Left ventricle myocardium inferior (tissue), 1 donor: ENCODE data around the gene CYP2R1. TPM values are rescaled to one million over a fixed set of nuclear protein-coding genes. Genes with fewer than 3 reads are reported as not detected.

Experiments used
- DNase-seq: peaks from one replicate; pipeline ENCODE4 v3.0.0-alpha.2; 2020
- H3K27ac ChIP-seq: fragments of 200-600 bp; replicated peaks from 2 replicates; pipeline ENCODE4 v1.8.0; 2021
- H3K27me3 ChIP-seq: fragments of 200-600 bp; 2 replicates; pipeline ENCODE4 v1.8.0; 2021; ENCODE audit warnings: low read depth
- H3K36me3 ChIP-seq: fragments of 200-600 bp; 2 replicates; pipeline ENCODE4 v1.8.0; 2021
- H3K4me1 ChIP-seq: fragments of 200-600 bp; 2 replicates; pipeline ENCODE4 v1.8.0; 2021
- H3K4me3 ChIP-seq: fragments of 200-600 bp; 2 replicates; pipeline ENCODE4 v1.8.0; 2021; ENCODE audit warnings: mild to moderate bottlenecking, moderate library complexity
- H3K9me3 ChIP-seq: fragments of 200-600 bp; replicated peaks from 2 replicates; pipeline ENCODE4 v1.8.0; 2021
- intact Hi-C: fragments of 100-400 bp; cut with micrococcal nuclease; formaldehyde crosslinking; loops from one replicate; pipeline ENCODE4 v1.11.0; 2022
- total RNA-seq: library from RNA; stranded (reverse); fragmentation: NEBNext Ultra II Directional; extraction: Animal tissue kit (Norgen Biotek cat#: 25700); gene quantifications from one replicate; pipeline ENCODE4 v1.2.1, GENCODE V29; 2021
- TF ChIP-seq, protein P1 (sequence below): fragments of 200-600 bp; IDR thresholded peaks from 2 replicates; pipeline ENCODE4 v1.8.0; 2021; ENCODE audit warnings: antibody characterized with exemption, mild to moderate bottlenecking, borderline replicate concordance
- donor health status: DM: no; HTN: yes; CAD: no; lungs with severe emphysema.

Gene CYP2R1
- total RNA-seq, 1 donor from 2014 or later: 7.7 TPM

DNA sequence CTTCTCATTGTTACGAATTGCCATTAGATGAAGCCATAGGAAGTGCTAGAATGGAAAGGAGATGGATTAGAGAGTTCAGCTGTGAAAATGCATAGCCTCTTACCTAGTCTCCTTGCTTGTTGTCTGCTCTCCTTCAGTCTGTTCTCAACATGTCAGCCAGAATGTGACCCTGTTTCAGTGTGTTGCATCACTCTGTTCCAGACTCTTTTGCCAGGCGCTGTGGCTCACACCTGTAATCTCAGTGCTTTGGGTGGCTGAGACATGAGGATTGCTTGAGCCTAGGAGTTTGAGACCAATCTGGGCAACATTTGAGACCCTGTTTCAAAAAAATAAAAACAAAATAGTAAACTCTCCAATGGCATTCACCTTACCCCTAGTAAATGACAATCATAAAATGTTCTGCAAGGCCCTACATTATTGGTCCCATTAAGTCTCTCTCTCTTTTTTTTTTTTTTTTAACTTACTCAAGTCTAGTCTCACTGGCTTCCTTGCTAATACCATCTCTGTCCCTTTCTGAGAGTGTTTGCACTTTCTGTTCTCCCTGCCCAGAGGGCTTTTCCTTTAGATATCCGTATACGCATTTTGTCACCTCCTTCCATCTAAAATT lies 39.4 kb downstream of the CYP2R1 start:
- no peak overlapping the region for H3K4me3 ChIP-seq
- H3K27me3 ChIP-seq: no peaks in the 10 kb centered on the region
- DNase-seq: no peak
- intact Hi-C loops: no loop called here
- no peak overlapping the region for H3K27ac ChIP-seq
- TF ChIP-seq, protein P1, sequence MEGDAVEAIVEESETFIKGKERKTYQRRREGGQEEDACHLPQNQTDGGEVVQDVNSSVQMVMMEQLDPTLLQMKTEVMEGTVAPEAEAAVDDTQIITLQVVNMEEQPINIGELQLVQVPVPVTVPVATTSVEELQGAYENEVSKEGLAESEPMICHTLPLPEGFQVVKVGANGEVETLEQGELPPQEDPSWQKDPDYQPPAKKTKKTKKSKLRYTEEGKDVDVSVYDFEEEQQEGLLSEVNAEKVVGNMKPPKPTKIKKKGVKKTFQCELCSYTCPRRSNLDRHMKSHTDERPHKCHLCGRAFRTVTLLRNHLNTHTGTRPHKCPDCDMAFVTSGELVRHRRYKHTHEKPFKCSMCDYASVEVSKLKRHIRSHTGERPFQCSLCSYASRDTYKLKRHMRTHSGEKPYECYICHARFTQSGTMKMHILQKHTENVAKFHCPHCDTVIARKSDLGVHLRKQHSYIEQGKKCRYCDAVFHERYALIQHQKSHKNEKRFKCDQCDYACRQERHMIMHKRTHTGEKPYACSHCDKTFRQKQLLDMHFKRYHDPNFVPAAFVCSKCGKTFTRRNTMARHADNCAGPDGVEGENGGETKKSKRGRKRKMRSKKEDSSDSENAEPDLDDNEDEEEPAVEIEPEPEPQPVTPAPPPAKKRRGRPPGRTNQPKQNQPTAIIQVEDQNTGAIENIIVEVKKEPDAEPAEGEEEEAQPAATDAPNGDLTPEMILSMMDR: no peak
- no peaks in the 10 kb centered on the region for H3K9me3 ChIP-seq
- no peaks in the 10 kb centered on the region for H3K4me1 ChIP-seq
- H3K36me3 ChIP-seq: no peaks in the 10 kb centered on the region

DNA sequence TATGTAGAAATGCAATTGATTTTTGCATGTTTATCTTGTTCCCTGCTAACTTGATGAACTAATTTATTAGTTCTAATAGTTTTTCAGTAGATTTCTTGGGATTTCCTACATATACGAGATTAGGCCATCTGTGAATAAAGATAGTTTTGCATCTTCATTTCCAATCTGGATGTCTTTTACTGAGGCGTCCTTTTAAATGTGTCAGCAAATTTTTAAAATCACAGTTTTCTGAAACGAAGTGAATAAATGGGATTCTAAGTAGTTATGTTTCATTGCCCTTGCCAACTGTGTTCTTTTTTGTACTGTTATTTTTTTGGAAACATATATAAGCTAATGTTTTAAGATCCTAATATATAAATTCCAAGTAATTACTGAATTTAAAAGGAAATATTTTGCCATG lies 50.0 kb downstream of the CYP2R1 start:
- Histone ChIP-seq H3K36me3 (no peaks in the 10 kb centered on the region), H3K27ac (no peak overlapping the region), H3K27me3 (no peaks in the 10 kb centered on the region), H3K4me3 (no peak overlapping the region), H3K4me1 (no peaks in the 10 kb centered on the region), H3K9me3 (no peaks in the 10 kb centered on the region)
- TF ChIP-seq, protein P1: no peak
- intact Hi-C loops: no loop called here
- no peak for DNase-seq

DNA sequence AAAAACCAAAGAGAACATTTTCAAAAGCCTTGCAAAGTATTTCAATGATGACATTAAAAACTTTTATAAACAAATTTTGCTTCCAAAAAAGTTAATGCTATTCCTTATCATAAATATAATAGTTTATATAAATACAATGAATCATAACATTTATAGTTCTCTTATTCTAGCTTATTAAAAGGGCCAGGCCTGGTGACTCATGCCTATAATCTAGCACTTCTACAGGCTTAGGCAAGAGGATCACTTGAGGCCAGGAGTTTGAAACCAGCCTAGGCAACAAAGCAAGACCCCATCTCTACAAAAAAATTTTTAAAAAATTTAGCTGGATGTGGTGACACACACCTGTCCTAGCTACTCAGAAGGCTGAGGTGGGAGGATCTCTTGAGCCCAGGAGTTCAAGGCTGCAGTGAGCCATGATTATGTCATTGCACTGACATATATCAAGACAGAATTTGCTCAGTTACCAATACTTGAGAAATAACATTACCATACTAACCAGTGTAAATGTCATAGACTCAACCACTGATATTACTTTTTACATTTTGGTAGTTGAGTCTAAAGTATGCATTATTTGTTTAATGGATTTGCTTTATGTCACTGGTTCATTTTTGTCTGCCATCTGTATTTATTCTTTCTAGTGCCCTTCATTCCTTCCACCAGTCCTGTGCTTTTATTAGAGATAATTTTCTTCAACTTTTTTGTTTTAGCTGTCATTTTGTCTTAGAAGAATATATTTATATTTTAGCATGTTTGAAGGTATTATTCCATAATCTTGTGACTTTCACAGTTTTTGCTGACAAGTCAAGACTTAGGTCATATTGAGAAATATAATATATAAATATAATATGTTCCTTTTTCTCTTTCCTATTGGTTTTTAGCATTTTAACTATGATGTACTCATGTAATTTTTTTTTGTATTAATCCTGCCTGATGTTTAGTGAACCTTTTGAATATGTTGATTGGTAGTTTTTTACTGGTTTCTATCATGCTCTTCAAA lies 56.2 kb downstream of the CYP2R1 start:
- intact Hi-C loops: no loop called here
- no peak overlapping the region for H3K27ac ChIP-seq
- H3K4me1 ChIP-seq: no peaks in the 10 kb centered on the region
- no peak for DNase-seq
- TF ChIP-seq, protein P1: no peak
- H3K36me3 ChIP-seq: no peaks in the 10 kb centered on the region
- H3K27me3 ChIP-seq: no peaks in the 10 kb centered on the region
- H3K9me3 ChIP-seq: no peaks in the 10 kb centered on the region
- no peak overlapping the region for H3K4me3 ChIP-seq

Other genes starting within 250 kb of the CYP2R1 start
- 5.9 TPM for gene PDE3B, start 248.4 kb downstream of the CYP2R1 start, total RNA-seq
- gene CALCA, start 80.1 kb upstream of the CYP2R1 start, total RNA-seq: not detected
- gene CALCB, start 181.4 kb upstream of the CYP2R1 start, total RNA-seq: not detected
- gene INSC, start 222.7 kb upstream of the CYP2R1 start, total RNA-seq: 0.25 TPM